HG03196 (cell line): Measurements from ENCODE around the gene PAM.

Source experiments
- ATAC-seq: cut with Tn5 transposase; IDR thresholded peaks from one replicate; pipeline ENCODE4 v1.9.1; 2021; ENCODE audit not compliant: unreplicated experiment

The PAM gene

DNA sequence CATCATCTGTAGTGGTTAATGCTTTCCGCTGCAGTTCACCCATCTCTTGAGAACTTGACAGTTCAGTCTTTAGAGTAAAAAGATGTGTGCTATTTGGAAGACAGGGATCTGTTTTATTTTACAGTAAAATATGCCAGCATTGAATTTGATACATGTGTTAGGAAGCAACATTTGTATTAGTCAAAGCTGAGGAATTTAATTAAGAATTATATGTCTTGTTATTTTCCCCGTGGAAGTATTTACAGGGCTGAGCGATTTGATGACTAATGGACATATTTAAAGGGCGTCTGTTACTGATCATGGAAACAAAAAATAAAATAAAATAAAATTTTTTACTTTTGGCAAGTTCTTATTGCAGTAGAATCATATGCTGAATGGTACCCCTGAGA lies 101.3 kb downstream of the PAM start:
- ATAC-seq: no peak

DNA sequence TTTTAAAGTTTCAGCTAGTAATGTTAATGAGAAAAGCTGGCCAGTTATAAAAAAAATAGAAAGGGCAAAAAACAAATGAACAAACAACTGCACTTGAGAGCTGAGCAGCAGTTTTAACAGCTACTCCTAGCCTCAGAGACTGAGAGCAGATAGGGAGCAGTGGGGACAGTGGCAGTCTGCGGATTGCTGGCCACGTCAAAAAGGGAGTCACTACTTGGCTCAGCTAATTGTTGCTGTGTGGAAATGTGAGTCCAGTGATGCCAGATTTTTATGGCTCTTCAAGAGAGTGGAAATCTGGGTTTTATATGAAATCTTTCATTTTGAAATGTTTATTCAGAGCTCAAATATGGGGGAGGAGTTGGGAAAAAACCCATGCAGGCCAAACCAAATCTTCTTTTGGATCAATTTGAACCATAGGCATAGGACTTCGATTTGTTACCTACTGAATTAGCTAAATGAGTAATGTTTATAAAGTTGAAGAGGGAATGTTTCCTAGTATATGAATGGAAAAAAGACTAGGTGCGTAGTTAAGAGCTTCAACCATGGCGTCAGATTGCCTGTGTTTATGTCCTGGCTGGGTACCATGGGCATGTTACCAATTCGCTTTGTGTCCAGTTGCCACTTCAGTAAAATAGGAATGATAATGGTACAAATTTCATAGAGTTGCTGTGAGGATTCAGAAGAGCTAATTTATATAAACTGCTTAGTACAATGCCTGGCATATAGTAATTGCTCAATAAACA lies 102.1 kb downstream of the PAM start:
- ATAC-seq: no peak

DNA sequence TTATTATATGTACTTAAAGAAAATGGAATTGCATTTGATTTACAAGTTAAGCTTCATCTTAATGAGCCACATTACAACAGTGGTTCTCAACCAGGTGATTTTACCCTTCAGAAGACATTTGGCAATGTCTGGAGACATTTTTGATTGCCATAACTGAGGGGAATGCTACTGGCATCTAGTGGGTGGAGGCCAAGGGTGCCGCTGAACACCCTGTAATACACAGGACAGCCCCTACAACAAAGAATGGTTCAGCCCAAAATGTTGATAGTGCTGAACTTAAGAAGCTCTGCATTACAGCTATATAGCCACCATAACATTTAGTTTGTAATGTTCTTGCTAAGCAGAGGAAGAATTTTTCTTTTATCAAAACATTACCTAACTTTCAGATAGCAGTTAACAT lies 103.1 kb downstream of the PAM start:
- ATAC-seq: no peak

DNA sequence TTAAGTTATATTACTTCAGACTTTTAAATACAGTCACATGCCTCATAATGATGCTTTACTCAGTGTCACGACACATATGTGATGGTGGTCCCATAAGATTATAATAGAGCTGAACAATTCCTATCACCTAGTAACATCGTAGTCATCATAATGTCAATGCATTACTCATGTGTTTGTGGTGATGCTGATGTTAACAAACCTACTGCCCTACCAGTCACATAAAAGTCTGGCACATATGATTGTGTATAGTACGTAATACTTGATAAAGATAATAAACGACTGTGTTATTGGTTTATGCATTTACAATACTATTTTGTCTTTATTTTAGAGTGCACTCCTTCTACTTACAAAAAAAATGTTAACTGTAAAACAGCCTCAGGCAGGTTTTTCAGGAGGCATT lies 103.7 kb downstream of the PAM start:
- no peak for ATAC-seq

DNA sequence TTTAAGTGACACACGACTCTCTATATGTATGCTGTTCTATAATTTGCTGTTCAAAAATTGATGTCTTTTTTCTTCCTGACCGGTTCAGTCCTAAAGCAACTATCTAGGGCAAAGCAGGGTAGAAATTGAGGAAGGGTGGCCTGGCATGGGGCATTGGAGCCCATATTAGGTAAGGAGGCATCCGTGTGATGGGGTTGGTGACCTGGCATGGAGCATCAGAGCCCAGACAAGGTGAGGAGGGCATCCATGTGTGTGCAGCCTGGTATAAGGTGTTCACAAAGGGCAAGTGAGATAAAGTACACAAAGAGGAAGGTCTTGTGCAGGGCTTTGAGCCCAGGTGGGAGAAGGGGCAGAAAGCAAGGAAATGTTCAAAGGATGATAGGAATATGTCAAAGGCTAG lies 104.9 kb downstream of the PAM start:
- ATAC-seq: no peak

DNA sequence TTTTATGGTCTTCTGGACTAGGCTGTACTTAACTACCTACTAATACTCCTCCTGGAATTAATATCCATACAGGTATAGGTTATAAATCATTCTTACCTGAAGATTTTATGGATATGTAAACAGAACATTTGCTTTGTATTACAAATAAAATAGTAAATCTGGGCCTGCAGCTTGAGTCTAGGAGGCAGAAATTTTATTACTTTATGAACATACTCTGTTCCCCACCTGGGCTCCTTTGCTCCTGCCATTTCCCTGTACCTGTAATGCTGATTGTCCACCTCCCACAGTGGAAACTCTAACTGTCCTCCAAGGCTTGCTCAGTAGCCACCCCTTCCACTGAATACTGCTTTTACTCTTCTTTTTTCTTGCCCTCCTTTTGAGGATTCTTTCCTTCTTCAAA lies 108.0 kb downstream of the PAM start:
- ATAC-seq: no peak

DNA sequence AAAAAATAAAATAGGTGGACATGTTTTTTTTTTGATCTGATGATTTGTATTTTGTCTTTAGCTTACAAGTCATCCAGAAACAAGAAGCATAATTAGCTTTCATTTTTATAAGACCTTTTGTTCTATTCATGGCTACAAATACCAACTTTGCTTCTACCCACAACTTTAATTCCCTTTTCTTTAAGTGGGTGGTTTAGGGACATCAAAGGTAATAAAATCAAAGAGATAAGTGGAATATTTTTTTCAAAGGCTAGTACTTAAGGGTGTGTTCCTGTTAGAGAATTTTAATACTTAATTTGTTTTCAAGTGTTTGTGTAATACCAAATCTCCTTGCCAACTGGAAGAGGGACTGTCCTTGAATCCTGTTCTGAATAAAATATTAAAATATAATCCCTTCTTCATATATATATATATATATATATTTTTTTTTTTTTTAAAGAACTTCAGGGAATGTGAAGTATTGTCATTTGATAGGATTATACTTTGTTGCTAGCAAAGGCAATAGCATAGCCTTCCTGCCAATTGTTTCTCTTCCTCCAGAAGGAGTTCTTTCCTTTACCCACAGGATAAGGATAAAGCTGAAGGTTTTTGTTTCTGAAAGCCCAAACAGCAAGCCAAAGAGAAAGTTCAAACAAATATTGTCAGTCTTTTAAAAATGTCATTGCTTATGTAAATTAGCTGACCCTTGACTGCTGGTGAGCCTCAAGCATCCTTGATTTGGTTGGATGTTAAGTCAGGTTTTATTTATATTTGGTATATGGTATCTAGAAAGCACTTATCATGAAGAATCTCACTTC lies 108.9 kb downstream of the PAM start:
- no peak for ATAC-seq

DNA sequence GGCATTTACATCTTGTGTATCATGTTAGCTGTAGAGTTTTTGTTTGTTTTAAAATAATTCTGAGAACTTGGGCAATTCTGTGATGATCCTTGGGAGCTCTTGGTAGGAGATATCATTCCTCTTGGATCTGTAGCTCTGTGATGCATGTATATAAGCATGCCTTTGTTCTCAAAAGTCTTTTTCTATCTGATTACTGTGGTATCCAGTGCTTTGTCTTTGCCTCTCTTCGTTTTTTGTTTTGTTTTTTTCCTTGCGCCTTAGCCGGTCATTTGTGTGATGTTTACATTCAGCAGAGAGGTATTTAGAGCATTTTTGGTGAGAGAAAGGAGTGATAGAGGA lies 110.0 kb downstream of the PAM start:
- ATAC-seq: no peak

DNA sequence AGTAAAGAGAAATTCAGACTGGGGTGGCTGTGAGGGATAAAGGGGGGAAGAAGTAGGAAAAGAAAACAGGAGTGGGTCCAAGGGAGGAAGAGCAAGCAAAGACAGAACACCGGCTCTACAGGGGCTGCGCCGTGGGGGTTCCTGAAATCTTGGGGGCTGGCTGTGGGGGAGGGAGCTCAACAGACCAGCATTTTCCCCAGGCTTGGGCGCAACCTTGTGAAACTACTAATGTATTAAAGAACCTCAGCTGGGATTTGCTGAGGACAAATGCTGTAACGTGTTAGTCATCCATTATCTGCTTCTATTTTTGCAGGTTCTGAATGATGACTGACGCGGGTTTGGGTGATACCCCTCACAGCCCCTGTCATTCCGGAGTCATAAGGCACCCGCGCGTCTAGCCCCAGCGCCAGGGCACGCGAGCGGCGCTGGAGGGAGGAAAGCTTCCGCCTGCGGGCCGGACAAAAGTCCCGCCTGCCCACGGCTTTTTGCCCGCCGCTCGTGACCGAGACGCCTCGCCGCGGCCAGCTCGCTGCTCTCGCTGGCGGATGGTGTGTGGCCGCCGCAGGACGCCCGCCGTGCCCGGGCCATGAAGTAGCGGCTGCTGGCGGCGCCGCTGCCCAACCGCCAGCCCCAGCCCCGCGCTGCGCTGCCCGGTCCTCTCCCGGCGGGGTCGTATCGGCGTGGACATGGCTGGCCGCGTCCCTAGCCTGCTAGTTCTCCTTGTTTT lies 110.6 kb downstream of the PAM start:
- peak; percentile 82 for ATAC-seq

DNA sequence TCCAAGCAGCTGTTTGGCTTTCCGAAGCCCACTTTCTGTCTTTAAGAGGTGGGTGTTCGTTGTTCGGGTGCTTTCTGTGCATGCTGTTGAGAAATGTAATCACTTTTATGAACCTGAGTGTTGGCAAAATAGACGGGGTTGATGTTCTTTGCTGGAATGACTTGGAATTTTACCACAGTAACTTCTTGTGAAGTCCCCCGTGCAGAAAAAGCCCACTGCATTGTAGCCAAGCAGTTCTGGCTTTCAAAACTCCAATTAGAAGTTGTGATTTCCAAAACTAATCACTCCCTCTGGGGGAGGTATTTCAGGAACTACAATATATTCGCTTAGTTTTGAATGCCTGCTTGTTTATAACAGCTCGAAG lies 111.1 kb downstream of the PAM start:
- no peak for ATAC-seq

DNA sequence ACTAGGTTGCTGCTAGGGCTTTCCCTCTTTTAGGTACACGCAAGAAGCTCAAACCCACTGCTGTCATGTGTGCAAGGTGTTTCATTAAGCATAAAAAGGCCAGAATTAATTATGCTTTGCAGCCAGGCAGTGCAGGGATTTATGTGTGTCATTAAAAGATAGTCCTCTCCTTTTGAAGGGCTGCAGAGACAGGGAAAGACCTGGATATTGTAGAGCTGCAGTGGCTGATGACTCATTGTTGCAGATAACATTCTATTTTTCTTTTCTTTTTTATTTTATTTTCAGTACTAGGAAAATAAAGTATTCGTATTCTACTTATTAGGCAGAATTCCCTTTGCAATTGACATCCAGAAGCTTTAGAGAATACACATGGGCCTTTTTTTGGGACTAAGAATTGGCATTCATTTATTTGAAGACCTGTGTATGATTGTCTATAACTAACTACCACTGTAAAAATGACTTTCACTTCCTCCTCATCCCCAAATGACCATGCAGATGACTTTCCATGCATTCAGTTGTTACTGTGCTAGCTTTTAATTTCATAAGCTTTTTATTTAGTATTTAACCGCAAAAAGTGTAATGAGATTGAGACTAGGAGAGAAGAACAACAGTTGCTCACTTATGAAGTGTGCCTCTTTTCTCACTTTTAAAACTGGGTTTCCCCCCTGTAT lies 113.0 kb downstream of the PAM start:
- no peak for ATAC-seq

DNA sequence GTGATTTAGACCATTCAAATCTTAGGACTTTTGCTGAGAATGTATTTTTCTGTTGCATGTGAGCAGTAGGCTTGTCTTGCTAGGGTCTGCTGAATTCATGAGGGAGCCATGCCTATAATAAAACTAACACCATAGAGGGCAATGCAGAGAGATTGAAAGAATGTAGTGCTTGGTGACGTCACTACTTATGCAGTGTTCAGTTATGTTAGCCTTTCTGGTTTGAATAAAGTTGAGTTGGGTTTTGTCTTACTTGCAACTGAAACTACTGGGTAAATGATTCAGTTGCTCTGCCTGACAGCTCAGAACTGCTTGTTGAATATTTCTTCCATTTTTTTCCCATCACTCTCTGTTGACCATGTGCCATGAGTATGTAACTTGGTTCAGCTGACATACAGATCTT lies 114.1 kb downstream of the PAM start:
- no peak for ATAC-seq

DNA sequence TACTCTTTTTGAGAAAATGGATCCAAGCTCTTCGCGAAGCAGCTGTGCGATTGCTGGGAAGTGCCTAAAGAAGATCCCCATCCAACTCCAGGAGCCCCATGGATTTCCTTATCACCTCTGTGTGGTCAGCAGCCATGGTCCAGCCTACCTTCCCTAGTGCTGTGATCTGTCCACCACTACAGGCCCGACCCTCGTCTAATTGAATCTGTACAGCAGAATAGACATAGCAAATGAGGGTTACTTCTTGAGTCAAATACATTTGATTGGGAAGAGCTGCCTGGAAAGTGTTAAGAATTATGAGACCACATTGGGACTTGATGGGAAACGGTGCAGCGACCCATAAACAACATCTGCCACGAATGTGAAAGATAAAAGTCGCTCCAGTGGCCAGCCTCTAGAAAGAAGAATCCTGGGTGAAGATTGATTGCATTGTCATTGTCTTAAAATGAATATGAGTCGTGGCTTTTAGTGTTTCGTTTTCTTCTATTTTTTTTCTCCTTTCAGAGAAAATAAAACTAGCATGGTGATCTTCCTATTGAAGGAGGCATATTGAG lies 118.4 kb downstream of the PAM start:
- ATAC-seq: no peak

DNA sequence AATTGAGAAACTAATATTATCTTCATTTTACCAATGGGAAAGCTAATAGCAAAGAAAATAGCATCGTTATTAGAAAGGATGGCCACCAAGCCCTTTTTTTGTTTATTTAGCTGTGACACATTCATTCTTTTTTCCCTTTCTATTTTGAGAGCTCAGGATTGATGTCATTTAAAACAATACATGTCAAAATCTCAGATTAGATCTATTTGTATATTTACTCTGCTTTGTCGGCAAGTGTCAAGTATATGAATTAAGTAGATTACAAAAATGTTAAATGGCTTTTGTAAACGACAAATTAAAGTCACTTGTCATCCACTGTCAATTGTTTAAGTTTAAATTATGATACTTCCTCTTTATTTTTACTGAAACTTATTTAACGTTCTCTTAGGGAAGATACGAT lies 118.9 kb downstream of the PAM start:
- no peak for ATAC-seq

DNA sequence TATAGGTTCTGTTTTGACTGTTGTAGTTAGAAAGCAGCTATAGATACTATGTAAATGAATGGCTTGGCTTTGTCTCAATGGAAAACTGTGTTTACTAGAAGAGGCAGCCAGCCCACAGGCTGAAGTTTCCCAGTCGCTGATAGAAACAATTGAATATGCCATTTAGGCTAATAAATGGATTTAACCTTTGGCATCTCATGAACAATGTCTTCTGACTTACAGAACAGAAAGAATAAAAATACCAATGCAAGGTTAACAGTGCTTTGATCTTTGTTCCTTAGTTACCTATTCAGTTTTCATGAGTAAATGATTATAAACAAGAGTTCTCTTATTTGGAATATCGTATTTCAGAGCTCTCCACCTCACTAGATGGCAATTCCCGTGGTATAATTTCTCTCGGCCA lies 120.6 kb downstream of the PAM start:
- ATAC-seq: no peak

DNA sequence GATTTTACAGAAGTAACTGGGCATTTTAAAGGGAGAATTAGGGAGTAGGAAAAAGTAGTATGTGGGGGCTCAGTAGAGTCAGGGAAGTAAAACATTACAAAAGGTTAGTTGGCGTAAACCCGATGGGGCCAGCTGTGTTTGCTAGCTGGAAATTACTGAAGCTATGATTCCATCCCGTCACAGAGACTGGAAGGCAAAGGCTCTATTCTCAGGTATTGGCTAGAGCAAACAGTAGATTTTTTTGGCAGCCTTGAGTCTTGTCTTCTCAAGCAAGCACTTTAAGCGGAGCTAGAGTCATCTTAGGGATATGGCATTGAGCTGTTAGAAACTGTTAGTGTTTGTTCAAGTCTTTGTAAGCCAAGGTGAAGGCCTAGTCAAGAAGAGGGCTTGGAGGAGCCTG lies 121.5 kb downstream of the PAM start:
- ATAC-seq: no peak

DNA sequence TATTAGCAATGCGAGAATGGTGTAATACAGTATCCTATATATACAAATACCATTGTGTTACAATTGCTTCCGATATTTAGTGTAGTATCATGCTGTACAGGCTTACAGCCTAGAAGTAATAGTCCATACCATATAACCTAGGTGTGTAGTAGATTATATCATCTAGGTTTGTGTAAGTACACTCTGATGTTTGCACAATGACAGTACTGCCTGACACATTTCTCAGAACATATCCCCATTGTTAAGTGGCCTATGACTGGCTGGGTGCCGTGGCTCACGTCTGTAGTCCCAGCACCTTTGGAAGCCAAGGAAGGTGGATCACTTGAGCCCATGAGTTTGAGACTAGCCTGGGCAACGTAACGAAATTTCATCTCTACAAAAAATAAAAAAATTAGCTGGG lies 124.6 kb downstream of the PAM start:
- ATAC-seq: no peak

DNA sequence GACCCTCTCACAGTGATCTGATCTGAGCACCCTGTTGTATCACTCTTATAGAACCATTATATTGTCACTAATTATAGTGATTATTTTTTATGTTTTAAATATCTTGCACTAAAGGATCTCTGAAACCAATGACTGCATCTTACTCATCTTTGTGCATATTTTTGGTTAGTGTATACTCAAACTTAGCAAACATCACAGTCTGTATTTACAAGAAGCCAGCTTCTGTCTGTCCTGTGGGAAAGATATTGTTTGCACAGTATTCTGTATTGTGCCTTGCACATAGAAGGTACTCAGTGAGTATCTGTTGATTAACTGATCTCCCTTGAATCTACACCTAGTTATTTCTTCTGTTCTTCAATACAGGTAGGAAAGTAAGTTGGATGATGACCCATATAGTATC lies 131.5 kb downstream of the PAM start:
- no peak for ATAC-seq

DNA sequence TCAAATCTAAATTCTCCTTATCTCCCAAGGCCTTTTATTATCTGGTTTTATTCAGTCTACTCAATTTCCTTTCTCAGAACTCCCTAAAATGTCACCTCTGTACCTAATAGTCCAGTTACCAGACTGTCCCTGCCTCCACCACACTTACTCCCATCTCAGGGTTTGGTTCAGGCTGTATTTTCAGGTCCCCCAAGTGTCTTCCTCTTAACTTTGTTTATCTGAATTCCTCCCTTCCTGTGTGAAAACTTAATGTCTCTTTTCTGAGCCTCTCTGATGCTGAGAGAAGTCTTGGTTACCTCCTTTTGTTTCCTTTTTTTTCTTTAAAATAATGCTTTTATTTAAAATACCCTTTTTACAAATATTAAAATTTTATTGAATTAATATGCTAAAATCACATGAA lies 133.4 kb downstream of the PAM start:
- no peak for ATAC-seq

DNA sequence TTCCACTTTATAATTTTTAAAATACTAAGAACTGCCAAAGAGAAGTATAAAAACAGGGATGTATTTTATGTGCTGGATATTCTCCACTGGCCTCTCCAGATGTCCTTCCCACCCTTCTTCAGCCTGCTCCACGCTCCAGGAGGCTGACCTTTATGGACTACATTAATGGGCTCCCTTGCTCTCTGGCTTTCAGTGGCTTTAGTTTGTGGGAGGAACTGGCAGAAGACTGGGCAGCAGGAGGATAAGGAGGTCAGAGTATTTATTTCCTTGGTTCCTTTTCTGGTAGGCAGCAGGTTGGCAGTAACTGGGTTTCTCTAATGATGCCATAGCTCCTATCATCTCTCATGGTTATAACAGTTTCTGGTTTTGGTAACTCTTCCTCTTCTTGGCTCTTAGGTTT lies 133.9 kb downstream of the PAM start:
- ATAC-seq: no peak

DNA sequence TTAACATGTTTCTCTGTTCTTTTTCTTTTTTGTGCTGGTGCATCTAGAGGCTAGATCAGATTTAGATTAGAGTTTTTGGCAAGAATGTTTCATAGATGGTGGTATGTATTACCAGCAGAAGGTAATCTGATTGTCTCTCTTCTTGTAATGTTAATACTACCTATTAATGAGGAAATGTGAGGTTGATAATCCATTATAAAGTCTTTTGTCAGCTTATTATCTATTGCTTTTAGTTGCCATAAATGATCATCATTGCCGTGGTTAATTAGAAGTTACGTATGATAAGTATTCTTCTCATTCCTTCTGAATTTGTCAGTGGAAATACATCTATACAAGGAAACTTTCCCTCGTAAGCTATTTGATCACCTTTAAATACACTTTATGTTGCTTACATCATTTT lies 135.0 kb downstream of the PAM start:
- no peak for ATAC-seq
